ENCODE results near the gene HAGH.
A peak's percentile ranks its signal among the peaks of the same experiment; 100 is the strongest.
"Not testable (repeated sequence)": the region's sequence is repeated elsewhere in the genome, so short reads cannot be mapped to it uniquely, and the experiment has no call there.

The HAGH gene

DNA sequence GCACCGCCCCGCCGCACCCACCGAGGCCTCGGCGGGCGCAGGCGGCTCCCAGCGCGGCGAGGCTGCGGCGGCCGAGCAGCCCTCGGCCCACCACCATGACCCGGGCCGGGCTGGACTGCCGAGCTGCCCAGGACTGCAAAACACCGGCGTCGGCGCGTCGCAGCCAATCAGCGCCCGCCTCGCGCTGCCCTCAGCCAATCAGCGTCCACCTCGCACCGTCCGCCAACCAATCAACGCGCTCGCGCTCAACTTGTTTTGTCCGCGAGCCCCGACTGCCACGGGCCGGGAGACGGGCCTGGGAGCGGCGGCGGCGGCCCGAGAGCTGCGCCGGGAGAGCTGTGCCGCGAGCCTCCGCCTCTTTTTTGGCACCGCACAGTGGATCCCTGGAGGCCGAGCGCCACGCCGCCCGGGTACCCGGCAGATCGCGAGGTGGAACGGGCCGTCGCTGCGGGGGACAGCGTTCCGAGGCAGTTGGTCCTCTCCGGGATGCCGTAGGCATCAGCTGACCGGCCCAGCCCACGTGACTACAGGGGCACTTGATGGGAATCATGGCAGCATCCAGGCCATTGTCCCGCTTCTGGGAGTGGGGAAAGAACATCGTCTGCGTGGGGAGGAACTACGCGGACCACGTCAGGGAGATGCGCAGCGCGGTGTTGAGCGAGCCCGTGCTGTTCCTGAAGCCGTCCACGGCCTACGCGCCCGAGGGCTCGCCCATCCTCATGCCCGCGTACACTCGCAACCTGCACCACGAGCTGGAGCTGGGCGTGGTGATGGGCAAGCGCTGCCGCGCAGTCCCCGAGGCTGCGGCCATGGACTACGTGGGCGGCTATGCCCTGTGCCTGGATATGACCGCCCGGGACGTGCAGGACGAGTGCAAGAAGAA, at the start of gene HAGH, which contains the start of gene FAHD1:
Gene HAGH (minus strand): TSS at position 135 of the 883 bp plus-strand sequence. CDS start 38 bp downstream, at position 97.
Gene FAHD1 (plus strand): TSS at position 516 of the 883 bp plus-strand sequence. CDS start 33 bp downstream, at position 549.
- peak; percentile 90 for DNase-seq

DNA sequence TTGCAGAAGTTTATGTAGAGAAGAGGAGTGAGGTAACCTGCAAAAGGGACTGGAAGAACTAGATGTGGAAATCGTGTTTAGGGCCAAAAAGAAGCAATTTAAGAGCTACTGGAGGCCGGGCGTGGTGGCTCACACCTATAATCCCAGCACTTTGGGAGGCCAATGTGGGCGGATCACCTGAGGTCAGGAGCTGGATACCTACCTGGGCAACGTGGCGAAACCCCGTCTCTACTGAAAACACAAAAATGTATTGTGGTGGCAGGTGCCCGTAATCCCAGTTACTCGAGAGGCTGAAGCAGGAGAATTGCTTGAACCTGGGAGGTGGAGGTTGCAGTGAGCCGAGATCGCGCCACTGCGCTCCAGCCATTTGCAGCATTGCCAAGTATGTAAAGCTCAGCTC, 49.4 kb upstream of the HAGH start:
- not testable (repeated sequence) for DNase-seq

DNA sequence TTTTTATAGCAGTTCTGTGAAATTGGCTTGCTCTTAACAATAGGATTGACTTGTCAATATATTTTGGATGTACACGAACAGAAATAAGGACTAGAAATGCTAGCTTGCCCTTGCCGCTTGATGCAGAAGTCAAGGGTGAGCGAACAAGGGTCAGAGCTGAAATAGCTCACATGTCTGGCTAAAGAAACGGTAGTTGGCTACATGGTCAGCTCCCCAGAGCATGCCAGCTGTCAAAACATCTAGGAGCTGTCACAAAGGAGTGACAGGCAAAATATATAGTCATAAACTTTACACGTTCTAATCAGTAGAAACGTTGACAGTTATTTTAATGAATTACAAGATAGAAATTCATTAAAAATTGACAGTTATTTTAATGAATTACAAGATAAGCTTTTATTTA, 48.2 kb upstream of the HAGH start:
- DNase-seq, result no peak

DNA sequence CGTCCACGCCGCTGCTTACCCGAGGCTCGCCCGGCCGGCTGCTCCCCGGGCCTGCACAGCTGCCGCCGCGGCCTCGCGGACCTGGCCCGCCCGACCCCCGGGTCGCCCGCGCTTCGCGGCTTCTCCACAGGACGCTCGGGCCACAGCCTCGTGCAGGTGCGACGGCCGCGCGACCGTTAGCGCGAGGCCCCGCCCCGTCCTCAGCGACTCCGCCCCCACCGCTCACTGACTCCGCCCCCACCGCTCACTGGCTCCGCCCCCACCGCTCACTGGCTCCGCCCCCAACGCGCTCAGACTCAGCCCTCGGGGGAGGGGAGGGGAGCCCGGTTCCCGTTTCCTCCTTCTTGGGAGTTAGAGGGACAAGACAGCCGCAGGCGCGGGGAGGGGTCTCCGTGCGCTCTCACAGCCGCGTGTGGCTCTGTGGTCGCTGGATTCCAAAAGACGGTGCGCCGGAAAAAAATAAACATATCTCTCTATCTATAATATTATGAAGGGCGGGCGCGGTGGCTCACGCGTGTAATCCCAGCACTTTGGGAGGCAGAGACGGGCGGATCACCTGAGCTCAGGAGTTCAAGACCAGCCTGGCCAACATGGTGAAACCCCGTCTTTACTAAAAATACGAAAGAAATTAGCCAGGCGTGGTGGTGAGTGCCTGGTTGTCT, 45.5 kb upstream of the HAGH start, which contains the start of gene MEIOB:
Gene MEIOB (minus strand): TSS at position 191 of the 662 bp plus-strand sequence. CDS start 3,989 bp downstream, outside the sequence.
- DNase-seq, result no peak

DNA sequence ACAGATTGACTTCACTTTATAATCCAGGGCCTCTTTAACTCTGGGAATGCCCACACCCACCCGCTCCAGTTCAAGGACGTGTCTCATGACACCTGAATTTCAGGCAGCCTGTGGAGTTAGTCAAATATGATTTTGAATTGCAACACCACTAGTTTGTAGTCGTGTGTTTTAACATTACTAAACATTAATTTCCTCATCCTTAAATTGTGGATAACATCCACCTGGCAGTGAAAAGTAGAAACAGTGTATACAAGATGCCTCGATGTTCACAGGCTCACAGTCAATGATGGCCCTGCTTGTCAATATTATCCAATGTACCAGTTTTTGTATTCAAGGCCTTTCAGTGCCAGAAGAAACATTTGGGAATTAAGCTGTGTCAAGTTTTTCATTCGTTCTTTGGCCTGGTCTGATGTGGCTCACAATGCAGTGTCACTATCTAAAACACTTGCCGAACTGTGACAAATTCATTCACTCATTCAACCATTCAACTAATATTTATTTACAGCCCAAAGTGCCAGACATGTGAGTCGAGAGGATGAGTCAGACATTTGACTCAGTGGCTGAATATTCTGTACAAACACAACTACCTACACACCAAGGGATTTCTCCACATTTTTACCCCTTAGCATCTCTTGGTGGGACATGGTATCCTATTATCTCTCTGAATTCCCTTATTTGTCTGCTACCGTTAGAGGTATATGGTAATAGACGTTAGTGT, 43.9 kb upstream of the HAGH start:
- DNase-seq, result no peak

DNA sequence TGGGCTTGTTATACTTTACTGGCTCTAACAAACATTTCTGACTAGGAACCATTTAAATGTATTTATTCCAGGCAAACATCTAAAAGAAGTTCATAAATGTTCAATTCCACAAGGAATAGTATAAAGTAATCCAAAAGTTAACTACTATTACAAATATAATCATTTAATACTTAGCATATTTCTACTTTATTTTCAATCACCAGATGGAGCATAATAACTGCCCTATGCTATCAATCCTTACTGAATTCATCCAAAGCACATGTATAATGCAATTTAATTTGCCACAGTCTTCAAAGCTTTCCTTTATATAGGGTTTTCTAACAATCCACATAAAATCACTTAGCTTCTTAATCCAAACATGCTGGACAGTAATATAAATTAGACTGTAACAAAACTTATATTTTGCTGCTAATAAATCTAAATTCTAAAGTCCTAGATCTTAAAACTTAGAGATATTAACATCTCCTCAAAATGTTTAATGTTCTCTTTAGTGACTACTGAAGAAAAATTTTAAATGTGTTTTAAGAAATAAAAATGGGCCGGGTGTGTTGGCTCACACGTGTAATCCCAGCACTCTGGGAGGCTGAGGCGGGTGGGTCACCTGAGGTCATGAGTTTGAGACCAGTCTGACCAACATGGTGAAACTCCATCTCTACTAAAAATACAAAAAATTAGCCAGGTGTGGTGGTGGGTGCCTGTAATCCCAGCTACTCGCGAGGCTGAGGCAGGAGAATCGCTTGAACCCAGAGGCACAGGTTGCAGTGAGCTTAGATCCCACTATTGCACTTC, 39.5 kb upstream of the HAGH start:
- DNase-seq, result no peak

DNA sequence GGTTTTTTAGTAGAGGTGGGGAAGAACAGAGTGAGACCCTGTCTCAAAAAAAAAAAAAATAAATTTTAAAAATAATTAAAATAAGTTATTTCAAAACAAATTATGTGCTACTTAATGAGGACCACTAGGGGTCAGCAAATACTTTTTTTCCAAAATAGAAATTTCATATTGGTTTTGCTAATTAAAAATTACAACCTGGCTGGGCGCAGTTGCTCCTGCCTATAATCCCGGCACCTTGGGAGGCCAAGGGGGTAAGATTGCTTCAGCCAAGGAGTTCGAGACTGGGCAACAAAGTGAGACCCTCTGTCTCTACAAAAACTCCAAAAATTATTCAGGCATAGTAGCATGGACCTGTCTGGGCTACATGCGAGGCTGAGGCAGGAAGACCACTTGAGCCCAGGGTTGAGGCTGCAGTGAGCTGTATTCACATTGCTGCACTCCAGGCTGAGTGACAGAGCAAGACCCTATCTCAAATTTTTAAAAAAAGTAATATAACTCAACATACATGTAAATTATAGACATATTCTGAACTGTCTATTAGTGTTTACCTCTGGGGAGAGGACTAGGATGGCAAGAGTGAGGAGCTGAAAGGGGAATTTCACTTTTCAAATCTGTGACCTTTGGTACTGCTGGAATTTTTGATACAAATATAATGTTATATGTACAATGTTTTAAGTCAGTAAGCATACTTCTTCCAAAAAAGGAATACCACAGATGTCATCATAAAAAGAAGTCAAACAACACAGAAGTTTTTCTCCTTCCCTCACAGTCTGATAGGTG, 37.2 kb upstream of the HAGH start:
- no peak for DNase-seq

DNA sequence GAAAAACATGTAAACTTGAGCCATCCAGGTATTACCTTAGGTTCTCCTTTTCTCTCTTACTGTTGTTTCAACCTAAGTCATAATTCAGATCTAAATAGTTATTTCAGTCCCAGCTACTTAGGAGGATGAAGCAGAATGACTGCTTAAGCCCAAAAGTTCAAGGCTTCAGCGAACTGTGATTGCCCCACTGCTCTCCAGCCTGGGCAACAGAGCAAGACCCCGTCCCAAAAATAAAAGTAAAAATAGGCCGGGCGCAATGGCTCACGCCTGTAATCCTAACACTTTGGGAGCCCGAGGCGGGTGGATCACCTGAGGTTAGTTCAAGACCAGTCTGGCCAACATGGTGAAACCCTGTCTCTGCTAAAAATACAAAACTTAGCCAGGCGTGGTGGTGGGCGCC, 35.8 kb upstream of the HAGH start:
- no peak for DNase-seq

DNA sequence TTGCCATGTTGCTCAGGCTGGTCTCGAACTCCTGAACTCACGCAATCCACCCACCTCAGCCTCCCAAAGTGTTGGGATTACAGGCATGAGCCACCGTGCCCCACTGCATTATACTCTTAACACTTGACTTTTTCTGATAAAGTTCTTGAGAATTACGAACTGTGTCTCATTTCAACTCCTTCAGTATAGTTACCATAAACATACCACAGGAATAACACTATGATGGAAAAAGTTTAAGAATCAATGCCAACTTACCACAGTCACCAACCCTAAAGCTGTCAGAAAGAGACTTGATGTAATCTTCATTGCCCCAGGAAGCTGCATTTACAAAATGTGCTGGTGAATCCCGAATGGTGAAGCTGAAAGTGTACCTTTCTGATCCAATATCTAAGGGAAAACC, 35.1 kb upstream of the HAGH start:
- DNase-seq, result no peak

DNA sequence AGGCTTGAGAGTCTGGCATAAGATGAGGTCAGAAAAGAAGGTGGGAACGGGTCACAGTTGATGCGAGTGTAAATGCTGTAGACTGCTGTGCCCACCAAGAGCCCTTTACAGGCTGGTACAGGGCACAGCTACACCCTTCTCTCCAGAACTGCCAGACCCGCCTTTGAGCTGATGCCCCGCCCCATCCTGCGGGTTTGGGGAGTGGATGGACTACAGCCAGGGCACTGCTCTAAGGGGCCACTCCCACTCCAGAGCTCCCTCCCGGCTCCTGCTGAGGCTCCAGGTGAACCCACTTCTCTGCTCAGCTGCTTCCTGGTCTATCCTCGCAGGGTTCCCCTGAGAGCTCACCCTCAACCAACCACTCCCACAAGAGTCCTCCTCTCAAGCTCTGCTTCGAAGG, 33.0 kb upstream of the HAGH start:
- DNase-seq, result no peak

DNA sequence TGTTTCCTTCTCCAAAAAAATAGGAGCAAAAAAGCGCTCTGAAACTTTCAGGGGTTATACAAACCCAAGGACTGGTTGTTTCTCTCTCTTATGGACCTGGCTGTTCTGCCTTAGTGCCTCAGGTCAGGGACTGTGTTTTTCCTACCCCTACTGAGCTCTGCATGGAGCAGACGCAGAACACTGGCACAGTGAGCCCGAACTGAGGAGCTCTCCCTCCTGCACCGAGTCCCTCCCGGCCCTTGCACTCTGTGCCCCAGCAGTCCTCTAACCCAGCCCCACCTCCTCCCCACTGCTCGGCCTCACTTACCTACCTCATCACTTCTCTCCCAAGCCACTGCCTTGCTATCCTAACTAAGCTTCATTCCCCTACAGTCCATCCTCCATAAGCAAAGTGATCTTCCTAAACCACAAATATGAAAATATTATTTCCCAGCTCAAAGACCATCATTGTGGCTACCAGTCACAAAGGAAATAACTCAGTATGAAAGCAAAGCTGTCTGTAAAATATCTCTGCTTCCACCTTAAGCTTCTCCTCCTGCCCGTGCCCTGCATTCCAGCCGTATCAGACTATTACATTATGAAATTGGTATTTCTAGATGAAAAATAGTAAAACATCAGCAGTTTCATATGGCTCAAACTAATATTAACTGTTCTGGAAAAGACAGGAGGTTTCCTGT, 31.7 kb upstream of the HAGH start:
- no peak for DNase-seq

DNA sequence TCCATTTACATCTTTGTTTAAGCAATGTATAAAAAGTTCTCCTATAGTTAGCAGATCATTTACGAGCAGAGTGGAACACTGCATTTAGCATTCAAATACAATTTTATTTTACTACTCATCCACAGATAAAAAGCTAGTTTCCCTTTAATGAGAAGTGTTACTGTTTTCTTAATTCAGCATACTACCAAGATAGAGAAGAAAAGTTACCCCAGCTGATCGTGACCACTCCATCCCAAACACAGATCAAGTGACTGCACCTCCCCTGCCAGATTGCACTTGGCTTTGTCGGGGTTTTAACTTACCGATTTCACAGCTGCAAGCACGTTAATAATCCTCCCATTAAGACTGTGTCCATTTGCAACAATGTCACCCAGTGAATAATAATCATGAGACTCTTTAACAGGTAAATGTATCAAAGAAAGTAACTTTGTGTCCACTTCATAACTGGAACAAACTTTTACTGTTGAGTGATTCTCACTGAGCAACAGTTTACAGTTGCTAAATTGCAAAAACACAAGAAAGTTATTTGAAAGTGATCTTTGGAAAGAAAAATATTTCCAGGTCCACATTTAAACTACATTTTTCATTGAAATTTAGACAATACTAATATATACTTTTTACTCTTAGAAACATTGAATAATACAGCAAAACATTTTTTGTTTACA, 30.9 kb upstream of the HAGH start:
- no peak for DNase-seq

DNA sequence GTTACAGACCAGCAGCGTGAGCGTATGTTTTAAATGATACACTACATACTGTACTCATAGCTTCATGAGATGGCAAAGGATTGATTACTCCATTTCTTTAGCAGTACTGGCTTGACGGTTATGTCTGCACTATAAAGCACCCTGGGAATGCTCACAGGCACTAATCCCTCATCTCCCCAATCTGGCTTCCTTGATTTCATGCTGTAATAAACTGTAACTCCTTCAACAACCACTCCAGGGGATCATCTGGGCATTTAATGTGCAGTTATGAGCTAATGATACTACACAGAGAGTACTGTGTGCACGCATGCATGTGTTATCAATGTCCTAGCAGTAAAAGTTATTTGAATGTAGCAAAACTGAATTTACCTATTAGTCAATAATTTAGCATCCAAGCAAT, 25.2 kb upstream of the HAGH start:
- no peak for DNase-seq

DNA sequence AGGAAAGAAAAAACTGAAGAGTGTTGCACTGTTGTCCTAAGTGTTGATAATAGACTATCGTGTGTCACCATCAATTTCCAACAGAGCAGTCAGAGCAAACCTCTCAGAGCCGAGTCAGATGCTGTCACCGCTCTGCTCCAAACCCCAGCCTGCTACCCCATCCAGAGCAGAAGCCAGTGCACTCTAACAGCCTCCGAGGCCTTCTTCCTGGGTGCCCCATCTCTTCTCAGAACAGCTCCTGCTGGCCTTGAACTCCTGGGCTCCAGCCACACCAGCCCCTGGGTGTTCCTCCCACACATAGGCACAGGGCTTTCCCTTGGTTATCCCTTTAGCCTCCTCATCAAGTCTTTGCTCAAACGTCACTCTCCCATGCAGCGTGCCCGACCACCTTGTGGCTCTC, 24.4 kb upstream of the HAGH start:
- DNase-seq, result no peak

DNA sequence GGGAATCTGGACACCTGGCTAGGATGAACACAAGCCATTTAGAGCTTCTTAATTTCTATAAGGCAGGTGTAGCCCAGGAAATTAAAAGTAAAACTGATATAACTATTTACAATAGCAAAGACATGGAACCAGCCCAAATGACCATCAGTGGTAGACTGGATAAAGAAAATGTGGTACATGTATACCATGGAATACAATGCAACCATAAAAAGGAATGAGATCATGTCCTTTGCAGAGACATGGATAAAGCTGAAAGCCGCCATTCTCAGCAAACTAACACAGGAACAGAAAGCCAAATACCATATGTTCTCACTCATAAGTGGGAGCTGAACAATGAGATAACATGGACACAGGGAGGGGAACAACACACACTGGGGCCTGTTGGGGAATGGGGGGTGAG, 19.8 kb upstream of the HAGH start:
- no peak for DNase-seq

DNA sequence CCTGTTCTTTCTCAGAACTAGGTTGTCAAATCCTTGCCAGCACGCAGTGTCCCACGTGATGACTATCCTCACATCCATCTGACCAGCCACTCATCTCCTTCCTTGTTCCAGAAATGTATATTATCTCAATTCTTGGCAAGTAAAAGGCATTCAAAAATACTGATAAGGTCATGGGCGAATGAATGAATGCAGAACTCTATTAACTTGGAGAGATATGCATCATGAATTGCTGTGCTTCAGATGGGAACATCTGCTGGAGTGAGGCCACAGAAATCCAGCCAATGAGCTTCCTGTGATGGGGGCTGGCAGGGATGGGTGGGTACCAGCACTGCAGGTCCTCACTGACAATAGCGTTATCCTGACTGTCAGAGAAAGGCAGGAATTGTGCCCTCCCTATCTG, 19.4 kb upstream of the HAGH start:
- DNase-seq, result no peak

DNA sequence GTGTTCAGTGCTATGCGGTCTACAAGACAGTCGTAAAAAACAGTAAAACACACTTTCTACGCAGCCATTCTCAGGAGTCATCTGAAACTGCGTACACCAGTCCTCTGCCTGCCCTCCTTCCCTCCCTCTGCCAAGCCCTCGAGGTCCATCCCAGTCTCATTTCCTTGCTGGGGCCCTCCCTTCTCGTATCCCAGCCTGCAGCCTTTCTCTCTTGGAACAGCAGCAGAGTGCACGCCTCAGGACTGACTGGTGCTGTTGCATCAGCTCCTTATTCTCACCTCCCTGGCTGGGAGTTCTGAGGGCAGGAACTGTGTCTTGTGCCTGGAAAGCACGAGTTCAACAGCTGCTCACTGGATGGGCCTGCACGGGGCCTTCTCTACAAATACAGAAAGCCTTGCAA, 12.9 kb upstream of the HAGH start:
- DNase-seq, result no peak

DNA sequence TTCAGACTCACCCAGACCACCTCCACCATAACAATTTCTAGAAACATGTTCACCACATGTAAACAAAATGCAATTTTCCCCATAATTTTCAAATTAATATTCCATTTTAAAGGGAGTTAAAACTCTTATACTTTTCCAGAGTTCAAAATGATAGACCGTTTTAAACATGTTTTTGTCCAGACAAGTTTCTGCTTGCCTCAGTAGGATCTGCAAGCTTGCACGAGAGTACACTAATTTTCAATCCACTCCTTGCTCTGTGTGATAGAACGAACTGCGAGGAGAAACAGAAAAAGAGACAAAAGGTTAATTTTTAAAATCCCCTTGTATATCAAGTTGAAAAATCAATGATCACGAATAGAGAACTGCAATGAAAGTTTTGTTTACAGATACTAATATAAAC, 7.5 kb upstream of the HAGH start:
- DNase-seq, result no peak

DNA sequence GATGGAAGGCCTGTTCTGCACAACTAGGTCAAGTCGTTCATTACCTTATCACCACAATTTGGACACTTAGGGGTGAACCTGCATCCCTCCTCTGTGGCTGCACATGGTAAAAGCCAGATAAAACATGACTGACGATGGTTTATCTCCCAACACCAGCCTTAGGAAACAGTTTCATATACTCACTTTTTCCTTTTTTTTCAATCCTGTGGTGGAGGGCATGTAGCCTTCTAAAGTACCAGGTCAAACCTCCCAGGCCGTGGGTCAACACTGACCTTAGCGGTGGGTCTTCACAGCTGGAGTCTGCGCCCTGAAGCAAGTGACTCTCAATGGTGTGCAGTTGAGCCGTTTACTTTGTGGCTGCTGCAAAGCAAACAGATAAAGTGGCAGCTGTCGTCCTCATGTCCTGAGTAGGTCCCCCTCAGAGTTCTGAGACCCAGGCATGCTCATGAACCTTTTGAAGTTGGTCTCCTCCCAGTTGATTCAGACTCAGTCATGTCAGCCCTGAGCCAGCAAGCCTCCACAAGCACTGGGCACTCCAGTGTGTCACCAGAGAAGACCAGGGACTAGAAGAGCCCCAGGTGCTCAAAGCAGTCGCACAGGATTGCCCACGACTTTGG, 6.3 kb upstream of the HAGH start:
- DNase-seq, result no peak

Data from NCI-H2171 (cell line).